ENCODE data around the gene KRT16. TPM values are rescaled to one million over a fixed set of nuclear protein-coding genes. Genes with fewer than 3 reads are reported as not detected.
"Not testable (repeated sequence)": the region's sequence is repeated elsewhere in the genome, so short reads cannot be mapped to it uniquely, and the experiment has no call there.

Gene KRT16
- total RNA-seq, 6 donors from 2014 or later: not detected

- TF ChIP-seq POLR2AphosphoS5 (IDR thresholded peaks at IDR 0.05) (no peak), EP300 (IDR thresholded peaks at IDR 0.05) (no peak), POLR2A (IDR thresholded peaks at IDR 0.05) (no peak)
- TF ChIP-seq, protein P1, sequence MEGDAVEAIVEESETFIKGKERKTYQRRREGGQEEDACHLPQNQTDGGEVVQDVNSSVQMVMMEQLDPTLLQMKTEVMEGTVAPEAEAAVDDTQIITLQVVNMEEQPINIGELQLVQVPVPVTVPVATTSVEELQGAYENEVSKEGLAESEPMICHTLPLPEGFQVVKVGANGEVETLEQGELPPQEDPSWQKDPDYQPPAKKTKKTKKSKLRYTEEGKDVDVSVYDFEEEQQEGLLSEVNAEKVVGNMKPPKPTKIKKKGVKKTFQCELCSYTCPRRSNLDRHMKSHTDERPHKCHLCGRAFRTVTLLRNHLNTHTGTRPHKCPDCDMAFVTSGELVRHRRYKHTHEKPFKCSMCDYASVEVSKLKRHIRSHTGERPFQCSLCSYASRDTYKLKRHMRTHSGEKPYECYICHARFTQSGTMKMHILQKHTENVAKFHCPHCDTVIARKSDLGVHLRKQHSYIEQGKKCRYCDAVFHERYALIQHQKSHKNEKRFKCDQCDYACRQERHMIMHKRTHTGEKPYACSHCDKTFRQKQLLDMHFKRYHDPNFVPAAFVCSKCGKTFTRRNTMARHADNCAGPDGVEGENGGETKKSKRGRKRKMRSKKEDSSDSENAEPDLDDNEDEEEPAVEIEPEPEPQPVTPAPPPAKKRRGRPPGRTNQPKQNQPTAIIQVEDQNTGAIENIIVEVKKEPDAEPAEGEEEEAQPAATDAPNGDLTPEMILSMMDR (IDR thresholded peaks at IDR 0.05): no peak
- WGBS, 2 donors: 80 to 87% methylated on average over 5 of the region's 5 CpGs
- Histone ChIP-seq H3K27me3 (no peaks in the 10 kb centered on the region), H3K36me3 (no peaks in the 10 kb centered on the region), H3K4me1 (no peaks in the 10 kb centered on the region), H3K9me3 (no peaks in the 10 kb centered on the region), H3K27ac (no peak overlapping the region), H3K4me3 (no peak overlapping the region)
- no peak for DNase-seq
- ATAC-seq (ENCODE audit: low FRiP score in 2 of 2): no peak
Measured at GRCh38 chr17:41585301-41586056, 27.1 kb downstream of the KRT16 start.

GRCh38 chr17:41584331-41584927 lies 28.1 kb downstream of the KRT16 start:
- not testable (repeated sequence) for DNase-seq; H3K4me3 ChIP-seq; ATAC-seq (ENCODE audit: low FRiP score in 2 of 2); H3K4me1 ChIP-seq; H3K36me3 ChIP-seq; H3K27ac ChIP-seq; H3K27me3 ChIP-seq; H3K9me3 ChIP-seq
- WGBS, 2 donors: 73 to 85% methylated on average over 8 of the region's 8 CpGs

DNA sequence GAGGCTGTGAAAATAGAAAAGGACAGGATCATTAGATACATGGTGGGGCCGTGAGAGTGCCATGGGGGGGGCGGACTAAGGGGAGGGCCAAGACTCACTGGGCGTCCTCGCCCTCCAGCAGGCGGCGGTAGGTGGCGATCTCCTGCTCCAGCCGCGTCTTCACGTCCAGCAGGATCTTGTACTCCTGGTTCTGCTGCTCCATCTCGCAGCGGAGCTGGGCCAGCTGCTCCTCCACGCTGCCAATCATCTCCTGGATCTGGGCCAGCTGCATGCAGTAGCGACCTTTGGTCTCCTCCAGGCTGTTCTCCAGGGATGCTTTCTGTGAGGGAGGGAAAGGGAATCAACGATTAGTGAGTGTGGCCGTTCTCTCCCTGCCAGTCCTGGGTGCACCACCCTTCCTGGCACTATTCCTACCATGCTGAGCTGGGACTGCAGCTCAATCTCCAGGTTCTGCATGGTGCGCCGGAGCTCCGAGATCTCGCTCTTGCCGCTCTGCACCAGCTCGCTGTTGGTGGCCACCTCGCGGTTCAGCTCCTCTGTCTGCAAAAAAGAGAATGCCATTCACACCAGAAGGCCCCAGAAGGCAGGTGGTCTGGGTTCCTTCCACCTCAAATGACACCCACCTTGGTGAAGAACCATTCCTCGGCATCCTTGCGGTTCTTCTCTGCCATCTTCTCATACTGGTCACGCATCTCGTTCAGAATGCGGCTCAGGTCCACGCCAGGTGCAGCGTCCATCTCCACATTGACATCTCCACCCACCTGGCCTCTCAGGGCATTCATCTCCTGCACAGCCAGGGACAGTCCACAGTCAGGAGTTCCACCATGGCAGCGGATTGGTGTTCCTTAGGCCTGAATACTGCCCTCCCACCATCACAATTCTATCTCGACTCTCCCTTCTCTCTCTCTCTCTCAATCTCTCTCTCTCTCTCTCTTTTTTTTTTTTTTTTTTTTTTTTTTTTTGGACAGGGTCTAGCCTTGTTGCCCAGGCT lies 29.1 kb downstream of the KRT16 start:
- no peaks in the 10 kb centered on the region for H3K27me3 ChIP-seq
- no peaks in the 10 kb centered on the region for H3K9me3 ChIP-seq
- TF ChIP-seq EP300 (IDR thresholded peaks at IDR 0.05): no peak
- TF ChIP-seq, protein P1 (IDR thresholded peaks at IDR 0.05): no peak
- TF ChIP-seq POLR2A (IDR thresholded peaks at IDR 0.05): no peak
- TF ChIP-seq POLR2AphosphoS5 (IDR thresholded peaks at IDR 0.05): no peak
- DNase-seq (peak in 1 of 2 donors; percentile 63), ATAC-seq (ENCODE audit: low FRiP score in 2 of 2) (no peak)
- WGBS, 2 donors: 78 to 82% methylated on average over 26 to 30 of the region's 33 CpGs
- peaks cover 0 to 3% (median 0%) of the 10 kb centered on the region in 4 donors for H3K4me1 ChIP-seq
- H3K36me3 ChIP-seq: no peaks in the 10 kb centered on the region
- H3K4me3 ChIP-seq: no peak overlapping the region
- no peak overlapping the region for H3K27ac ChIP-seq

- H3K4me1 ChIP-seq; ATAC-seq (ENCODE audit: low FRiP score in 2 of 2); DNase-seq; H3K4me3 ChIP-seq; H3K9me3 ChIP-seq; H3K27ac ChIP-seq; H3K27me3 ChIP-seq; H3K36me3 ChIP-seq: not testable (repeated sequence)
- 80 to 84% methylated on average over 13 of the region's 13 CpGs for WGBS, 2 donors
Measured at GRCh38 chr17:41582061-41582968, 30.3 kb downstream of the KRT16 start.

GRCh38 chr17:41581366-41582060 lies 31.1 kb downstream of the KRT16 start:
- TF ChIP-seq EP300 (IDR thresholded peaks at IDR 0.05) (no peak), POLR2AphosphoS5 (IDR thresholded peaks at IDR 0.05) (no peak), POLR2A (IDR thresholded peaks at IDR 0.05) (no peak)
- TF ChIP-seq, protein P1 (IDR thresholded peaks at IDR 0.05): no peak
- Histone ChIP-seq H3K9me3 (no peaks in the 10 kb centered on the region), H3K36me3 (no peaks in the 10 kb centered on the region), H3K4me1 (peaks cover 0 to 3% (median 0%) of the 10 kb centered on the region in 4 donors), H3K27ac (no peak overlapping the region), H3K4me3 (no peak overlapping the region), H3K27me3 (no peaks in the 10 kb centered on the region)
- 87 to 88% methylated on average over 4 of the region's 4 CpGs for WGBS, 2 donors
- DNase-seq: no peak
- ATAC-seq (ENCODE audit: low FRiP score in 2 of 2): no peak
